ENCODE measurements around the gene MAP3K1.
"Not testable (repeated sequence)": the region's sequence is repeated elsewhere in the genome, so short reads cannot be mapped to it uniquely, and the experiment has no call there.

The MAP3K1 gene

GRCh38 chr5:56814963-56815657, at the start of gene MAP3K1:
Gene MAP3K1 (plus strand): TSS chr5:56815549. CDS start chr5:56815574, 25 bp downstream.
- DNase-seq (ENCODE audit: low spot score): peak; percentile 86

- no peak for DNase-seq (ENCODE audit: low spot score)
Measured at GRCh38 chr5:56766926-56767325, 48.4 kb upstream of the MAP3K1 start.

GRCh38 chr5:56769875-56770604, 45.3 kb upstream of the MAP3K1 start:
- no peak for DNase-seq (ENCODE audit: low spot score)

- DNase-seq (ENCODE audit: low spot score): no peak
Measured at GRCh38 chr5:56772767-56773166, 42.6 kb upstream of the MAP3K1 start.

GRCh38 chr5:56774957-56775356, 40.4 kb upstream of the MAP3K1 start:
- no peak for DNase-seq (ENCODE audit: low spot score)

GRCh38 chr5:56776212-56776846, 39.0 kb upstream of the MAP3K1 start:
- DNase-seq (ENCODE audit: low spot score): not testable (repeated sequence)

- no peak for DNase-seq (ENCODE audit: low spot score)
Measured at GRCh38 chr5:56783261-56783660, 32.1 kb upstream of the MAP3K1 start.

GRCh38 chr5:56786346-56786745, 29.0 kb upstream of the MAP3K1 start:
- DNase-seq (ENCODE audit: low spot score): no peak

GRCh38 chr5:56791396-56791795, 24.0 kb upstream of the MAP3K1 start:
- no peak for DNase-seq (ENCODE audit: low spot score)

GRCh38 chr5:56798521-56798920, 16.8 kb upstream of the MAP3K1 start:
- no peak for DNase-seq (ENCODE audit: low spot score)

GRCh38 chr5:56800186-56800585, 15.2 kb upstream of the MAP3K1 start:
- no peak for DNase-seq (ENCODE audit: low spot score)

GRCh38 chr5:56801256-56801655, 14.1 kb upstream of the MAP3K1 start:
- DNase-seq (ENCODE audit: low spot score): no peak

- no peak for DNase-seq (ENCODE audit: low spot score)
Measured at GRCh38 chr5:56802205-56802604, 13.1 kb upstream of the MAP3K1 start.

- DNase-seq (ENCODE audit: low spot score): no peak
Measured at GRCh38 chr5:56803025-56803424, 12.3 kb upstream of the MAP3K1 start.

GRCh38 chr5:56803894-56804293, 11.5 kb upstream of the MAP3K1 start:
- DNase-seq (ENCODE audit: low spot score): no peak

GRCh38 chr5:56807679-56808078, 7.7 kb upstream of the MAP3K1 start:
- DNase-seq (ENCODE audit: low spot score): no peak

- DNase-seq (ENCODE audit: low spot score): no peak
Measured at GRCh38 chr5:56808211-56808610, 7.1 kb upstream of the MAP3K1 start.

- no peak for DNase-seq (ENCODE audit: low spot score)
Measured at GRCh38 chr5:56810826-56811225, 4.5 kb upstream of the MAP3K1 start.

GRCh38 chr5:56812110-56812509, 3.2 kb upstream of the MAP3K1 start:
- peak; percentile 85 for DNase-seq (ENCODE audit: low spot score)

- no peak for DNase-seq (ENCODE audit: low spot score)
Measured at GRCh38 chr5:56813302-56813701, 2.0 kb upstream of the MAP3K1 start.

- DNase-seq (ENCODE audit: low spot score): no peak
Measured at GRCh38 chr5:56814361-56814962, 887 bp upstream of the MAP3K1 start.

GRCh38 chr5:56815658-56816545, 553 bp downstream of the MAP3K1 start:
- peak; percentile 46 for DNase-seq (ENCODE audit: low spot score)

Data from hematopoietic multipotent progenitor cell treated with erythropoietin and hydrocortisone succinate and interleukin-3 and kit ligand, for 17 days (in vitro differentiated cells).